ENCODE results near the gene MMP25.

The MMP25 gene

DNA sequence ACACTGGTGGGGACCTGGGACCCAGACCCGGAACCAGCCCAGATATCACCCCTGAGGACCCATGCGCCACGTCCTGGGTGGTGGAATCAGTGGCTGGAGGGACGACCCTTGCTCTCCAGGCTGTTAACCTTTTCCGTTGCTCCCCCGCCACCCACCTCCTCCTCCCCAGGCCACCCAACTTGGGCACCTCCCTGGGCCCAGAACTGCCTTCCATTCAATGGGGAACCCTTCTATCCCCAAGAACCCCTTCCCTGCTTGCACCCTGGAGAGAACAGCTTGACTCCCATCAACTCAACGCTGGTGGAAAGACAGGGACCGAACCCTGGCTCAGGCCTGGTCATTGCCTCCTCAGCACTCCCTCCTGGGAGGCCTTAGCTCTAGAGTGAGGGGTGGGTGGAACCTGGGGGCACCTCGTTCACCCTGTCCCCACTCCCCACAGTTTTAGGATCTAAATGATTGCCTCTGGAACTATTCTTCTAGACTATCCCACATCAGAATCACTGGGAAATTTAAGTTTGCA lies 13.4 kb downstream of the MMP25 start:
- TF ChIP-seq FOXM1 (IDR thresholded peaks at IDR 0.05; ENCODE audit: borderline replicate concordance, low read depth) (no peak), EGR1 (IDR thresholded peaks at IDR 0.05) (no peak), NFIC (IDR thresholded peaks at IDR 0.05) (no peak), TAF1 (IDR thresholded peaks at IDR 0.05; ENCODE audit: low read depth) (no peak), YY1 (IDR thresholded peaks at IDR 0.05; ENCODE audit: low read depth) (no peak), TCF12 (IDR thresholded peaks at IDR 0.05; ENCODE audit: low read depth) (no peak), ZBTB7A (IDR thresholded peaks at IDR 0.05; ENCODE audit: low read depth) (no peak), TEAD4 (IDR thresholded peaks at IDR 0.05) (no peak), REST (IDR thresholded peaks at IDR 0.05; ENCODE audit: low read depth) (no peak), EP300 (IDR thresholded peaks at IDR 0.05; ENCODE audit: borderline replicate concordance) (no peak), RAD21 (IDR thresholded peaks at IDR 0.05; ENCODE audit: low read depth) (no peak), CEBPB (IDR thresholded peaks at IDR 0.05) (no peak)
- TF ChIP-seq, protein P1, sequence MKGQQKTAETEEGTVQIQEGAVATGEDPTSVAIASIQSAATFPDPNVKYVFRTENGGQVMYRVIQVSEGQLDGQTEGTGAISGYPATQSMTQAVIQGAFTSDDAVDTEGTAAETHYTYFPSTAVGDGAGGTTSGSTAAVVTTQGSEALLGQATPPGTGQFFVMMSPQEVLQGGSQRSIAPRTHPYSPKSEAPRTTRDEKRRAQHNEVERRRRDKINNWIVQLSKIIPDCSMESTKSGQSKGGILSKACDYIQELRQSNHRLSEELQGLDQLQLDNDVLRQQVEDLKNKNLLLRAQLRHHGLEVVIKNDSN (IDR thresholded peaks at IDR 0.05): no peak
- TF ChIP-seq, protein P2, sequence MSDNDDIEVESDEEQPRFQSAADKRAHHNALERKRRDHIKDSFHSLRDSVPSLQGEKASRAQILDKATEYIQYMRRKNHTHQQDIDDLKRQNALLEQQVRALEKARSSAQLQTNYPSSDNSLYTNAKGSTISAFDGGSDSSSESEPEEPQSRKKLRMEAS (IDR thresholded peaks at IDR 0.05): no peak

- no peak for TF ChIP-seq EGR1 (IDR thresholded peaks at IDR 0.05)
- TF ChIP-seq ZBTB7A (IDR thresholded peaks at IDR 0.05; ENCODE audit: low read depth): no peak
- TF ChIP-seq, protein P1 (IDR thresholded peaks at IDR 0.05): no peak
- TF ChIP-seq, protein P2 (IDR thresholded peaks at IDR 0.05): no peak
- no peak for TF ChIP-seq TEAD4 (IDR thresholded peaks at IDR 0.05)
- no peak for TF ChIP-seq TCF12 (IDR thresholded peaks at IDR 0.05; ENCODE audit: low read depth)
- no peak for TF ChIP-seq NFIC (IDR thresholded peaks at IDR 0.05)
- TF ChIP-seq YY1 (IDR thresholded peaks at IDR 0.05; ENCODE audit: low read depth): no peak
- TF ChIP-seq CEBPB (IDR thresholded peaks at IDR 0.05): no peak
- TF ChIP-seq EP300 (IDR thresholded peaks at IDR 0.05; ENCODE audit: borderline replicate concordance): no peak
- TF ChIP-seq CREB1 (IDR thresholded peaks at IDR 0.05; ENCODE audit: low read depth): no peak
- no peak for TF ChIP-seq REST (IDR thresholded peaks at IDR 0.05; ENCODE audit: low read depth)
- no peak for TF ChIP-seq FOXM1 (IDR thresholded peaks at IDR 0.05; ENCODE audit: borderline replicate concordance, low read depth)
- no peak for TF ChIP-seq RAD21 (IDR thresholded peaks at IDR 0.05; ENCODE audit: low read depth)
- TF ChIP-seq TAF1 (IDR thresholded peaks at IDR 0.05; ENCODE audit: low read depth): no peak
These were observed 14.2 kb downstream of the MMP25 start for GRCh38 chr16:3060339-3061127.

DNA sequence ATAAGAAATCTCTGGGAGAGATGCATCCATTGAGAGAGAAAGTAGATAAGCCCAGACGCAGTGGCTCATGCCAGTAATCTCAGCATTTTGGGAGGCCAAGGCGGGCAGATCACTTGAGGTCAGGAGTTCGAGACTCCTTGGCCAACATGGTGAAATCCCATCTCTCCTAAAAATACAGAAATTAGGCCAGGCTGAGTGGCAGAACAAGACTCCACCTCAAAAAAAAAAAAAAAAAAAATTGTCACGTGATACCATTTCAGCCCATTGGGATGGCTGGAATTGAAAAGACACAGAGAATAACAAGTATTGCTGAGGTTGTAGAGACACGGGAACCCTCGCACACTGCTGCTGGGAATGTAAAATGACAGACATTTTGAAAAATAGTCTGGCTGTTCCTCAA lies 16.2 kb downstream of the MMP25 start:
- TF ChIP-seq YY1 (IDR thresholded peaks at IDR 0.05; ENCODE audit: low read depth): no peak
- TF ChIP-seq, protein P1 (IDR thresholded peaks at IDR 0.05): peak; percentile 56

DNA sequence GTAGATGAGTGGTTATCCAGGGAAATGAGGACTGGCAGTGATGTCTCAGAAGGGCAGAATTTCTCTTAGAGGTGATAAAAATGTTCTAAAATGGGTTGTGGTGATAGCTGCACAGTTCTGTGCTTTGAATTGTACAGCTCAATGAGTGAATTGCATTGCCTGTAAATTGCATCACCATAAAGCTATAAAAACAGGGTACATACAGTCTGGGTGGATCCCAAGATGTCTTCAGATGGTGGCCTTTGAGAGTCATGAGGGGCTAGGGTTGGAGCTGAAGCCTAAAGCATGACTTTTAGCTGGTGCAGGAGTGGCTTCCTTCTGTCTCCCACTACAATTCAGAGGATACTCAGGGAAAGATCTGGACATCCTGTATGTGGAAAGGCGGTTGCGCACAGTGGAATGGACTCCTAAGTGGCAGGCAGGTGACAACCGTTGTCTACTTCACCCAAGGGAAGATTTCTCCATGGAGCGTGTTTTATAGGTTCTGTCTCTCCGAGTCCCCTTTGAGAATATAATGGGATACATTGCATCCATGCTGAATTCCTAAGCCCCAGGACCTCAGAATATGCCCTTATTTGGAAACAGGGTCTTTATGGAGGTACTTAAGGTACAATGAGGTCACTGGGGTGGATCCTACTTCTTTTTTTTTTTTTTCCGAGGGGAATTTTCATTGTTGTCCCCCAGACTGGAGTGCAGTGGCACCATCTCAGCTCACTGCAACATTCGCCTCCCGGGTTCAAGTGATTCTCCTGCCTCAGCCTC lies 17.4 kb downstream of the MMP25 start:
- TF ChIP-seq TCF12 (IDR thresholded peaks at IDR 0.05; ENCODE audit: low read depth) (no peak), FOXM1 (IDR thresholded peaks at IDR 0.05; ENCODE audit: borderline replicate concordance, low read depth) (no peak), TAF1 (IDR thresholded peaks at IDR 0.05; ENCODE audit: low read depth) (no peak), CREB1 (IDR thresholded peaks at IDR 0.05; ENCODE audit: low read depth) (no peak), NFIC (IDR thresholded peaks at IDR 0.05) (no peak), EP300 (IDR thresholded peaks at IDR 0.05; ENCODE audit: borderline replicate concordance) (no peak), ZBTB7A (IDR thresholded peaks at IDR 0.05; ENCODE audit: low read depth) (no peak), RAD21 (IDR thresholded peaks at IDR 0.05; ENCODE audit: low read depth) (no peak)
